GM12801 (cell line): ENCODE results near the gene LZTR1.

Experiments
- TF ChIP-seq, protein P1 (sequence below): IDR thresholded peaks from one replicate; pipeline ENCODE4 v1.5.1; 2011; ENCODE audit warnings: control low read depth; ENCODE audit not compliant: insufficient read length; ENCODE audit errors: extremely low read depth

The LZTR1 gene

DNA sequence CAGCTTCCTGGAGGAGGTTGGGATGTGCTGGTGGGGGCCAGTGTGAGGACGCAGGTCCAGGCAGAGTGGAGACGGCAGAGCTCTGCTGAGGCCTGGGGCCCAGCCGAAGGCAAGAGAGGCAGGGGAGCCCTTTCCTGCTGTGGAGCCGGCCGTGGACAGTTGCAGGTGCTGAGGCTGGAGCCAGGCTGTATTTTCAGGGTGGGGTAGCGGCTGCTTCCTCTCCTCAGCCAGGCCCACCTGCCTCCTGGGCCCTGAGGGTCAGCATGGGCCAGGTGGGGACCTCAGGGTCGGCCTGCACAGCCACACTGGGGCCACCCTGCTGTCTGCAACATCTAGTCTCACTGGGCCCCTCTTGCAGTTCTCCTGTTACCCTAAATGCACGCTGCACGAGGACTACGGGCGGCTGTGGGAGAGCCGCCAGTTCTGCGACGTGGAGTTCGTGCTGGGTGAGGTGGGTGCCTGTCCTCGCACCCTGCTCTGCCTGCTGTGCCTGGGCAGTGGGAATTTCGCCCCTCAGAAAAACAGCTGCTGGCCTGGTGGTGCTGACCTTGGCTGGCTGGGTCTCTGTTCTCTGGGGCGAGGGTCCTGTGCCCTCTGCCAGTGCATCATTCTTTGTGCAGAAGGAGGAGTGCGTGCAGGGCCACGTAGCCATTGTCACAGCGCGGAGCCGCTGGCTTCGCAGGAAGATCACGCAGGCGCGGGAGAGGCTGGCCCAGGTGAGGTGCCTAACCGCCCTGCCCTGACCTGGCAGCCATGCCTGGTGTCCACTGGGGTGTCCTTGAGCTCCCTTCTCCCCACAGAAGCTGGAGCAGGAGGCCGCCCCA, 11.4 kb downstream of the LZTR1 start:
- TF ChIP-seq, protein P1, sequence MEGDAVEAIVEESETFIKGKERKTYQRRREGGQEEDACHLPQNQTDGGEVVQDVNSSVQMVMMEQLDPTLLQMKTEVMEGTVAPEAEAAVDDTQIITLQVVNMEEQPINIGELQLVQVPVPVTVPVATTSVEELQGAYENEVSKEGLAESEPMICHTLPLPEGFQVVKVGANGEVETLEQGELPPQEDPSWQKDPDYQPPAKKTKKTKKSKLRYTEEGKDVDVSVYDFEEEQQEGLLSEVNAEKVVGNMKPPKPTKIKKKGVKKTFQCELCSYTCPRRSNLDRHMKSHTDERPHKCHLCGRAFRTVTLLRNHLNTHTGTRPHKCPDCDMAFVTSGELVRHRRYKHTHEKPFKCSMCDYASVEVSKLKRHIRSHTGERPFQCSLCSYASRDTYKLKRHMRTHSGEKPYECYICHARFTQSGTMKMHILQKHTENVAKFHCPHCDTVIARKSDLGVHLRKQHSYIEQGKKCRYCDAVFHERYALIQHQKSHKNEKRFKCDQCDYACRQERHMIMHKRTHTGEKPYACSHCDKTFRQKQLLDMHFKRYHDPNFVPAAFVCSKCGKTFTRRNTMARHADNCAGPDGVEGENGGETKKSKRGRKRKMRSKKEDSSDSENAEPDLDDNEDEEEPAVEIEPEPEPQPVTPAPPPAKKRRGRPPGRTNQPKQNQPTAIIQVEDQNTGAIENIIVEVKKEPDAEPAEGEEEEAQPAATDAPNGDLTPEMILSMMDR, result no peak

DNA sequence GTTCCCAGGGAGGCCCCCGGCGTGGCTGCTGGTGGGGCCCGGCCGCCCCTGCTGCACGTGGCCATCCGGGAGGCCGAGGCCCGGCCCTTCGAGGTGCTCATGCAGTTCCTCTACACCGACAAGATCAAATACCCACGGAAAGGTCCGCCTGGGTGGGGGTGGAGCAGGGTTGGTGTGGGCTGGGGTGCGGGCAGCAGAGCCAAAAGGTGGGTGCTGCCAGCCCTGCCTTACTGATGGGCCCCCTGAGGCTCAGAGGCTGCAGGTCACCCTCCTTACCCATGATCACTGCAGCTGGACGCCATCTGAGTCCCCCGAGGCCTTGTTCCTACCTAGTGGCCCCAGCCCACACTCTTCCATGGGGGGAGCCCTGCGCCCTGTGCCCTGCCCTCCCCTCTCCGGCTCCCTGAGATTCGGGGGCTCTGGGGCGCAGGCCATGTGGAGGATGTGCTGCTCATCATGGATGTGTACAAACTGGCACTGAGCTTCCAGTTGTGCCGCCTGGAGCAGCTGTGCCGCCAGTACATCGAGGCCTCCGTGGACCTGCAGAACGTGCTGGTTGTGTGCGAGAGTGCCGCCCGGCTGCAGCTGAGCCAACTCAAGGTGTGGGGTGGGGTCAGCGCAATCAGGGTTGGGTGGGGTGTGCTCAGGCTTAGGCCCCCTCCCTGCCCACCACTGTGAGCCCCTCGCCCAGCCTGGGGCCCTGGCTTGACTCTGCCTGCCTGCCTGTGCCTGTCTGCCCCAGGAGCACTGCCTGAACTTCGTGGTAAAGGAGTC, 12.2 kb downstream of the LZTR1 start:
- TF ChIP-seq, protein P1, result no peak

DNA sequence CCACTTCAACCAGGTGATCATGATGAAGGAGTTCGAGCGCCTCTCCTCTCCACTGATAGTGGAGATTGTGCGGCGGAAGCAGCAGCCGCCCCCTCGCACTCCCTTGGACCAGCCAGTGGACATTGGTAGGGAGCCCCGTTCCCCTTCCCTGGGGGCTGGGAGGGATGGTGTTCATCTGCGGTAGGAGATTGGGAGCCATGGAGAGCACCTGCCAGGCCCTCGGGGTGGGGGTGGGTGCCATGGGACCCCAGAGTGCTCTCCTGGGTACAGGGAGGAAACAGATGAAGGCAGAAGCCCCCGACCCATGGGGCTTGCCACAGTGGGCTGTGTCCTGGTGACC, 12.8 kb downstream of the LZTR1 start:
- TF ChIP-seq, protein P1, result no peak

DNA sequence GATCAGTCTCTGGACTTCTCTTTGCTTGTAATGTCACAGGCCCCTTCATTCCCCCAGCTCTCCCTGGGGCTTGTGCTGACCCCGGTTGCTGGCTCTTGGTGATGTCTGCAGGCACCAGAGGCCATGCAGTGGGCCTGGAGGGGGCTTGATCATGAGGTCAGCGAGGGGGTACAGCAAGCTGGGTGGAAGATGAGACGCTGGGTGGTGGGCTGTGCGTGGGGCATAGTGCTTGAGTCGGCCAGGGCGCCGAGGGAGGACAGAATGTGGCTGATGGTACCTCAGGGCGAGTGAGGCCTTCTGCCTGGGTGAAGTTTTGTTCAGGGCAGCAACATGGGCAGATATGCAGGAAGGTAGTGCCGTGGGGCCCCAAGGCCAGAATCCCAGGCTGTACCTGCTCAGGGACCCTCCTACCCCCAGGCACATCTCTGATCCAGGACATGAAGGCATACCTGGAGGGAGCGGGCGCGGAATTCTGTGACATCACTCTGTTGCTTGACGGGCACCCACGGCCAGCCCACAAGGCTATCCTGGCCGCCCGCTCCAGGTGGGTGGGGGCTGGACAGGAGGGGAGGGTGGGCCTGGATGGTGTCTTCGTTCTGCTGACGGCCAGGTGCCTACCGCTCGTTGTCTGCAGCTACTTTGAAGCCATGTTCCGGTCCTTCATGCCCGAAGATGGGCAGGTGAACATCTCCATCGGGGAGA, 13.4 kb downstream of the LZTR1 start:
- TF ChIP-seq, protein P1, result no peak

DNA sequence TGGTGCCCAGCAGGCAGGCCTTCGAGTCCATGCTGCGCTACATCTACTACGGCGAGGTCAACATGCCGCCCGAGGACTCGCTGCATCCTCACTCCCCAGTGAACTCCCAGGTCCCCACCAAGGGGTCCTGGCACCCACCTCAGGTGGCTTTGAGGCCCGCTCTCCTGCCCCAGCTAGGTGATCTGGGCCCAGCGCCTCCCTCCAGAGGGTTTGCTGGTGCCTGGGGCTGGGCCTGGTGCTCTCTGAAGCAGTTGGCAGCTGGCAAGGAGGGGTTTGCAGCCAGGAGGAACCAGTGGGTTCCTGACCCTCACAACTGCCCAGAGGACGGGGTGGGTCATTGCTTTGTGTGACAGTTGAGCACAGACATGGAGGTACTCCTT, 13.9 kb downstream of the LZTR1 start:
- TF ChIP-seq, protein P1, result no peak

DNA sequence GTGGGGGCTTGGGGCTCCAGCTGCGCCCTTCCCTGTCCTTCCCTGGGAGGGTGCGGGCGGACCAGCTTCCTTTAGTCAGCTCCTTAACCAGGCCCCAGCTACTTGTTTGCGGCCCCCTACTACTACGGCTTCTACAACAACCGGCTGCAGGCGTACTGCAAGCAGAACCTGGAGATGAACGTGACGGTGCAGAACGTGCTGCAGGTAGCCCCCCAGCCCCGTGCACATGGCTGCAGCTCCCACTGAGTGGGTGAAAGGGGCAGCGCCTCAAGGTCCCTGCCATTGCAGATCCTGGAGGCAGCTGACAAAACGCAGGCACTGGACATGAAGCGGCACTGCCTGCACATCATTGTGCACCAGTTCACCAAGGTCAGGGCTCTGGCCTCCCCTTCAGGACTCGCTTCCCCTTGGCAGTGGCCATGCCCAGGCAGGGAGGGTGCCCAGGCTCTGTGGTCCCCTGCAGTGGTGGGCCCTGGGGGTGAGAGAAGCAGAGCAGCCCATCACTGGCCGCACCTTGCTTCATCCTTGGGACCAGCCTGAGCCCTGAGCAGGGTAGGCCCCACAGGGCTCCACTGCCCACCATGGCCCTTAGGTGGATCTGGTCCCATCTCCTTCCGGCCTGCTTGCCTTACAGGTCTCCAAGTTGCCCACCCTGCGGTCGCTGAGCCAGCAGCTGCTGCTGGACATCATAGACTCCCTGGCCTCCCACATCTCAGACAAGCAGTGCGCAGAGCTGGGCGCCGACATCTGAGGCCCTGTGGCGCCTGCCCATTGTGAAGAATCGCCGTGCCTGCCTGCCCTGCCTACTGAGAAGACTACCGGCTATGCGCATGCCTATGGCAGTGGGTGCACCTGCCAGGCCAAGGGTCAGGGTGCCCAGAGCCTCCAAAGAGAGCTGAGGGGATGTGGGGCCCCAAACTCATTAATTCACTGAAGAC, 14.8 kb downstream of the LZTR1 start:
- TF ChIP-seq, protein P1, result no peak
